HG03139 (cell line): Measurements from ENCODE around the gene CEP170B.
"Not testable (repeated sequence)": the region's sequence is repeated elsewhere in the genome, so short reads cannot be mapped to it uniquely, and the experiment has no call there.

ENCODE experiments used
- ATAC-seq: cut with Tn5 transposase; IDR thresholded peaks from one replicate; pipeline ENCODE4 v1.9.1; 2021; ENCODE audit not compliant: unreplicated experiment

Gene CEP170B

DNA sequence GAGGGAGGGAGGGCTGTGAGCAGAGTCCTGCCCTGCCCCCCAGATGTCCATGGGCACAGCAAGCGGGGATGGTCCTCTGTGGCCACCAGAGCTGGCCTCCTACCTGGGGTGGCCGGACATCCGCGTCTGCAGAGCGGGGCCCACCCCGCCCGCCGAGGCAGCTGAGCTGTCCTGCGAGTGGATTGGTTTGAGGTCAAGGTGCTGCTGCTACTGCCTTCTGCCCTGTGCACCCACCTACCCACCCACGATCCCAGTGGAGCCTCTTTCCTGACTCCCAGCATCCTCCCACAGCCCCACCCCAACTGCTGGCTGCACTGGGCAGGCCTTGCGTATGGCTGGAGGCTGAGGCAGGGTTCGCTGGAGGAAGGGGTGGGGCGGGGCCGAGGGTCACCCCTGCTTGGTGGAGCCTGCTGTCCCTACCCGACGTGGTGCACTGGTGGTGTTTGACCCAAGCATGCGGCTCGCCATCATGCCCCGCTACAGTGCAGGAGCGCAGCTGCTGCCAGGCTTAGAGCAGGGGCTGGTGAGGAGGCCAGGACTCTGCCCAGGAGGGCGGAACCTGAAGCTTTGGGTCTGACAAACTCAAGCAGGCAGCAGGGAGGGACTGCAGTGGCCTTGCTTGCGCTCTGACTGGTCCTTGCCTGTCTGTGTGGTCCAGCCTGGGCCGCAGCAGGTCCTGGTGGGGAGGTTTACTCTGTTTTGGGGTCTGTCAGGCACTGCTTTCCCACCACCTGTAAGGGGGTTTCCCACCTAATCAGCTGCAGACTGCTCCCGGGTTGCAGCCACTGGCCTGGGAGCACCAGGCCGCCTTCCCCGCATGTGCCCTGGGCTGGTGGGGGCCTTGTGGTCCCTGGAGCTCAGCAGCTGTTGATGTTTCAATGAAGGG lies 23.7 kb downstream of the CEP170B start:
- no peak for ATAC-seq

DNA sequence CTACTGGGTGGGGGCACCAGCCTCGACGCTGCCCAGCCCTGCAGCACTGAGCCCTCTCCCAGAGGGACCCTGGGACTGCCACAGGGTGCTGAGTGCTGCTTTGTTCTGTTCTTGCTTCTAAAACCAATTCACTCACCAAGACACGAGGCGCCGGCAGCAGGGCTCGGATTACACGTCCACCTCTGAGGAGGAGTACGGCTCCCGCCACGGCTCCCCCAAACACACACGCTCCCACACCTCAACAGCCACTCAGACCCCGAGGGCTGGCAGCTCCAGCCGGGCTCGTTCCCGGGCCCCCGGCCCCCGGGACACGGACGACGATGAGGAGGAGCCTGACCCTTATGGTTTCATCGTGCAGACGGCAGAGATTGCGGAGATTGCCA lies 24.3 kb downstream of the CEP170B start:
- ATAC-seq: no peak

DNA sequence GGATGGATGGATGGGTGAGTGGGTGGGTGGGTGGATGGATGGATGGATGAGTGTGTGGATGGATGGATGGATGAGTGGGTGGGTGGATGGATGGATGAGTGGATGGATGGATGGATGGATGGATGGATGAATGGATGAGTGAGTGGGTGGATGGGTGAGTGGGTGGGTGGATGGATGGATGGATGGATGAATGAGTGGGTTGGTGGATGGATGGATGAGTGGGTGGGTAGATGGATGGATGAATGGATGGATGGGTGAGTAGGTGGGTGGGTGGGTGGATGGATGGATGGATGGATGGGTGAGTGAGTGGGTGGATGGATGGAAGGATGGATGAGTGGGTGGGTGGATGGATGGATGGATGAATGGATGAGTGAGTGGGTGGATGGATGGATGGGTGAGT lies 25.2 kb downstream of the CEP170B start:
- ATAC-seq: not testable (repeated sequence)

- no peak for ATAC-seq
Measured at GRCh38 chr14:104891121-104891551, 26.1 kb downstream of the CEP170B start.

GRCh38 chr14:104891664-104892530 lies 26.8 kb downstream of the CEP170B start:
- no peak for ATAC-seq

- ATAC-seq: no peak
Measured at GRCh38 chr14:104892531-104893434, 27.7 kb downstream of the CEP170B start.

- ATAC-seq: no peak
Measured at GRCh38 chr14:104893435-104894207, 28.6 kb downstream of the CEP170B start.

GRCh38 chr14:104894331-104895206 lies 29.5 kb downstream of the CEP170B start:
- no peak for ATAC-seq

GRCh38 chr14:104895207-104895785 lies 30.2 kb downstream of the CEP170B start:
- ATAC-seq: no peak

- no peak for ATAC-seq
Measured at GRCh38 chr14:104895786-104896661, 31.0 kb downstream of the CEP170B start.

DNA sequence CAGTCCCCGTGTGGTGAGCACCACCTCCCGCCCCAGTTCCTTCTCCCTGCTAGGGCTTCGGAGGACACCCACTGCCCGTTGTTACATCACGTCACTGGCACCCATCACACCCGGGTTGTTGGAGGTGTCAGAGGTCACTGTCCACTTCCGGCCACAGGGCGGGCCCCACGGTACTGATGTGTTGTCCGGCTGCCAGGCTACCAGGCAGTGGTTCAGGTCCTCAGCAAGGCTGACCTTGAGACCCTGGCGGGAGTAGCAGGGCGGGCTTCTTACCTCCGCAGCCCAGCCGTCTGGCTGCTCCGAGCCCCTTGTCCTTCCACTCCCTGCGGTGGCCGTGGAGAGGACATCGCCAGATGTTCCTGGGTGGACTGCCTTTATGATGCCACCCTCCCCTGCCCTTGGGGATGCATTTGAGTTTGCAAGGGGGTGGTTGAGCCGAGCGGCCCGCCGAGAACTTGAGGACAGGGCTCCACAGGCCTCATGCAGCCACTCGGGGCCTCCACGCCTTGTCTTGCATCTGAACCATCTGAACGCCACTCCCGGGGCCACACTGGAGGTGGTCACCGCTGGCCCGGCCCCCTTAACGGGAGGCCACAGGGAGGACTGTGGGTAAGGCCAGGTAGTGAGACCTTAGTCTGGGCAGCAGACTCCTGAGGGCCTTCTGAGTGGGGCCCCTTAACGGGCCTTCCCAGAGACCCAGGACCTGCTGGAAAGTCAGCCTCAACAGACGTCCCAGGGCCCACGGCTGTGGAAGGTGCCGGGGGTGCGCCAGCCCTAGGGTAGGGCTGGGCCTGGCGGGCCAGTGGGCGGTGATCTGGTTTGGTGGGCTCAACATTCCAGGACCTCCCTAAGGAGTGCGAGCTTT lies 32.5 kb downstream of the CEP170B start:
- no peak for ATAC-seq

DNA sequence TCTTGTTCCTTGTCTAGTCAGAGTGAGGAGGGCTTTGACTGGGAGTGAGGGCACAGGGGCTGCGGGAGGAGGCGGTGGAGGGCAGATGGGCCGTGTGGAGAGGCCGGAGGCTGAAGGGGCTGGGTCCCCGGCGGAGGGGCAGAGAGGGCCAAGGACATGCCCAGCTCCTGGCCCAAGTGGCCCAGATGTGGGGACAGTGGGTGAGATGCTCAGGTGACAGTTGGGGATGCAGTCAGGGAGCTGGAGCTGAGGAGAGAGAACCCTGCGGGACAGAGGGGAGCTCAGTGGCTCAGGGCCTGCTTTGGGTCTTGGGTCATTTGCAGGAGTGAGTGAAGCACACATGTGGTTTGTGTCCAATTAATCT lies 33.1 kb downstream of the CEP170B start:
- no peak for ATAC-seq

DNA sequence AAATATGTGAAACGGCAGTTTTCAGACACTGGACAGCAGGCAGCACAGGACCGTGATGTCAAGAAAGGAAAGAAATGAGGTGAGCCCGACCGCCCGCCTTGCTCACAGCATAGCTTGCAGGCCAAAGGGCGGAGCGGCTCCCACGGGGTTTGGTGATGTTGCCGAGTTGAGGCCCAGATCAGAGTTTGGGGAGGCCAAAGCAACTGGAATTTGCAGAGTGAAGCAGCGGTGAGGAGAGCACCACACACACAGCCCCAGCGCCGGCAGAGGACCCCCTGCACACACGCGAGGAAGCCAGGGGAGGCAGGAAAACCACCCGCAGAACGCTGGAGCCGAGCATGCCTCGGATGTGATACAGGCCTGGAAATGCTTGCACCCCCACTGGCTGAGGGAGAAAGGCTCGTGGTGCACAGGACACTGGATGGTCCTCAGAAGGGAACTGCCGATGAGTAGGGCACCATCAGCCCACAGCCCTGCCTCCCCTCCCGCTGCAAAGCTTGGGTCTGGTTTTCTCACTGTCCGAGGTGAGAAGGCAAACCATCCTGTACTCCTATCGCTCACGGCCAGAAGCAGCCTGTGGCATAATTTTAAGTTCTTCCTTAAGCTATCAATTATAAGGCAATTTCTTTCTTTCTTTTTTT lies 33.9 kb downstream of the CEP170B start:
- no peak for ATAC-seq

GRCh38 chr14:104899781-104900180 lies 34.7 kb downstream of the CEP170B start:
- no peak for ATAC-seq

- no peak for ATAC-seq
Measured at GRCh38 chr14:104900639-104901512, 35.8 kb downstream of the CEP170B start.
